C4-2B (cell line): Measurements from ENCODE around the gene WWOX.

ENCODE experiments used
- H3K27ac ChIP-seq: fragments of 450-650 bp; 2 replicates; pipeline ENCODE4 v1.5.1; 2017
- CTCF ChIP-seq: fragments of 450-650 bp; conservative IDR thresholded peaks from 2 replicates; pipeline ENCODE4 v1.5.1; 2017; ENCODE audit warnings: mild to moderate bottlenecking
- ZFX ChIP-seq: fragments of 450-650 bp; IDR thresholded peaks from 2 replicates; pipeline ENCODE4 v1.6.1; 2017

WWOX gene

DNA sequence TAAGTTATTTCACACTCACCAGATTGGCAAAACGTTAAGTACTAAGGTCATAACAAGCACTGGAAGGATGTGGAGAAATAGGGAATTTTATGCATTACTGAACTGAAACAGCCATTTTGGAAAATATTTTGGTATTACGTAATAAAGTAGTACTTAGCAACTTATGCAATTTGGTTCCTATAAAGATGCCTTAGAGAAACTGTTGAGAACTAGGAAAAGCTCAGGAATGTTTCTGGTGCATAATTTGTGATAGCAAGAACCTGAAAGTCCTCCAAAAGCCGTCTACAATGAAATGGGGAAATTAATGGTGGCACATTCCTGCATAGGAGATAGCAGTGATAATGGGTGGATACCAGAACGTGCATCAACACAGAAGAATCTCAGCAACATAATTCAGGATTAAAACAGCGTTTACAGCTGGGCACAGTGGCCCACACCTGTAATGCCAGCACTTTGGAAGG, 472.5 kb downstream of the WWOX start:
- TF ChIP-seq ZFX (no peak), CTCF (no peak)

GRCh38 chr16:78574571-78574970, 475.1 kb downstream of the WWOX start:
- no peak overlapping the region for H3K27ac ChIP-seq
- no peak for TF ChIP-seq CTCF
- TF ChIP-seq ZFX = no peak

More for the DNA sequence above, 472.5 kb downstream of the WWOX start:
- H3K27ac ChIP-seq = no peak overlapping the region

DNA sequence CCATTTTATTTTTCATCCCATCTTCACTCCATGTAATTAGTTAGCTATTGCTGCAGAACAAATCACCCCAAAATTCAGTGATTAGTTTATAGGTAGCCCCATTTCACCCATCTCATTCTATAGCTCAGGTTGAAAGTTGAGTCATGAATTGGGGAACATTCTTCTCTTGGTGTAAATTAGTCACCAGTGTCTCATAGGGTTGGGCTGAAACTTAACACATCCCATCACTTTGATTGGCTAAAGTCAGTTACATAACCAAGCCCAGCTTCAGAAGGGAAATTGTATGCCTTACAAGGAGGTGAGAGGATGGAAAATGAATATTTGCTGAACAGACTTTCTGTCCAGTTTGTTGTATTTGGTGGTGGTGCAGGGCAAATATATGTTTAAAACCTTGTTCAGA, 477.5 kb downstream of the WWOX start:
- H3K27ac ChIP-seq = no peak overlapping the region
- TF ChIP-seq ZFX (no peak), CTCF (no peak)

- no peak for TF ChIP-seq ZFX
- no peak for TF ChIP-seq CTCF
- no peak overlapping the region for H3K27ac ChIP-seq
Measured at GRCh38 chr16:78577630-78578029, 478.2 kb downstream of the WWOX start.

DNA sequence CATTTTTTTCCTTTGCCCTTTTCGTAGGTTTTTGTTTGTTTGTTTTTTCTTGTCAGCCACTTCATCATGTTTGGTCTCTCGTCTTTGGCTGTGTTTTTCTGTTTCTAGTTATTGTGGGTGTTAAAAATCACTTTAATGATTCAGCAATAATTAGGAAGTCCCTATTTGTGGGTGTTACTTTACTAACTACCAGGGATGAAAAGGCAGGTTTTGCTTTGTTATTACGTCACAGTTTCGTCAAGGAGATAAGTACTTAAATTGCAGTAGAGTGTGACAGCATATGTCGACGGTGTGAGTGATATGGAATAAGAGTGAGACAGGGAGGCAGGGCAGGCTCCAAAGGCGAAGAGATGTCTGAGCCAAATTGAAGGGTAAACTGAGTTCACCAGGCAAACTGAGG, 479.6 kb downstream of the WWOX start:
- TF ChIP-seq CTCF (no peak), ZFX (no peak)
- no peak overlapping the region for H3K27ac ChIP-seq

DNA sequence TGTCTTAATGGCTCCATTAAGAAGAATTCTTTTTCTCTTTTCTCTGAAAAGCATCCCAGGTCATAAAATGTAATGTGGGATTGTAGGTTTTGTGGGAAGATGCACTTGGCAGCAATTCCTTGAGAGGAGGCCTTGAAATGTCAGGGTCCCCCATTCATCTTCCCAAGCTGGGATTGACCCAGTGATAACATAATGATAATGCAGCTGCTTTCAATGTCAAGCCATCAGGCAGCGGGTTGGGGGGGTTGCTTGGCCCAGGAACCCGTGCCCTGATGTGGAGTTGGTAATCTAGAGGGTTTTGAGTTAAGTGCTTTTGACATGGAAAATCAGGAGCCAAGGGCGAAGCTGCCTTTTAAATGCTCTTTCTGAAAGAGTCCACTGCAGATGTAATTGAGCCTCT, 484.0 kb downstream of the WWOX start:
- no peak for TF ChIP-seq ZFX
- no peak for TF ChIP-seq CTCF
- H3K27ac ChIP-seq = no peak overlapping the region

DNA sequence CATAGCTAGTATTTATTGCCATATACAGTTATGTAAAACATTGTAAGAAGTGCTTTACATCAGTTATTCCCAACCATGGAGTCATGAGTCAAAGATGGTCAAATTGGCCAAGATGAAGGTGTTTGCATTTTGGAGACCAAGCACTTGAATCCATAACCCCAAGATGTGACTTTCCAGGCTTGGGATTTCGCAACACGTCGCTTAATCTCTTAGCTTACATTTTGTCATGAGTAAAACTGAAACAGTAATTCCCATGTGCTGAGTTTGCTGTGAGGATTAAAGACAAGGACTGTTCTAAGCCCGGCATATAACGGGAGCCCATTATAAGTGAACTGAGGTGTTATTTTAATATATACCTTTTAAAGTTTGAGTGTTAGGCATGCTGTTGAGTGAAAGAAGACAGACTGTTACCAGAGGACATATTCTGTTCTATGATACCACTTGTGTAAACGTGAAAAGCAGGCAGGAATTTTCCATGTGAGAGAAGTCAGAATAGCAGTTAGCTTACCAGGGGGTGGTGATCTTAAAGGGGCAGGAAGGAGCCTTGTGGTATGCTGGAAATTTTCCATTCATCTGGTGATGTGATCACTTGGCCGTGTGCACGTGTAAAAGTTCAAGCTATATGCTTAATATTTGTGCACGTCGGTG, 484.9 kb downstream of the WWOX start:
- TF ChIP-seq ZFX (no peak), CTCF (no peak)
- no peak overlapping the region for H3K27ac ChIP-seq
